Thyroid gland (tissue), 4 donors: ENCODE data around the gene ELL.

ENCODE experiments used
- POLR2A ChIP-seq, 2 donors: fragments of 450-650 bp; IDR thresholded peaks; one replicate each; pipeline ENCODE4 v1.6.1; 2017; ENCODE audit warnings: antibody characterized with exemption in 2 of 2, mild to moderate bottlenecking in 2 of 2, moderate library complexity in 1 of 2
- TF ChIP-seq, protein P1 (sequence below), 6 experiments: fragments of 200-600 bp in 3 of 6; fragments of 450-650 bp in 3 of 6; sonication (generic) in 3 of 6; IDR thresholded peaks; one replicate each; pipeline ENCODE4 v1.5.1; 2016 to 2019; ENCODE audit warnings: antibody characterized with exemption in 6 of 6, mild to moderate bottlenecking in 2 of 6, inconsistent platforms in 1 of 6, moderate library complexity in 1 of 6

DNA sequence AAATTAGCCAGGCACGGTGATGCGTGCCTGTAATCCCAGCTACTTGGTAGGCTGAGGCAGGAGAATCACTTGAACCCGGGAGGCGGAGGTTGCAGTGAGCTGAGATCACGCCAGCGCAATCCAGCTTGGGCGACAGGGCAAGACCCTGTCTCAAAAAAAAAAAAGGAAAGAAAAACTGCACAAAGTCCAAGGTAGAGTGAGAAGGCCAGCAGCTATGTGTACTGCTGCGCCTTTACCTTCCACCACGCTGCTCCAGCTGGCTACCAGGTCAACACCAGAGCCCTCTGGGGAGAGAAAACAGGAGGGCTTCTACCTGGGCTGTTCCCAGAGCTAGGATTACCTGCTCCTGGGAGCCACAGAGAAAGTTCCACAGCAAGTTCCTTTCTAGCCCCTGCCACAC, 3.2 kb downstream of the ELL start:
- TF ChIP-seq, protein P1, sequence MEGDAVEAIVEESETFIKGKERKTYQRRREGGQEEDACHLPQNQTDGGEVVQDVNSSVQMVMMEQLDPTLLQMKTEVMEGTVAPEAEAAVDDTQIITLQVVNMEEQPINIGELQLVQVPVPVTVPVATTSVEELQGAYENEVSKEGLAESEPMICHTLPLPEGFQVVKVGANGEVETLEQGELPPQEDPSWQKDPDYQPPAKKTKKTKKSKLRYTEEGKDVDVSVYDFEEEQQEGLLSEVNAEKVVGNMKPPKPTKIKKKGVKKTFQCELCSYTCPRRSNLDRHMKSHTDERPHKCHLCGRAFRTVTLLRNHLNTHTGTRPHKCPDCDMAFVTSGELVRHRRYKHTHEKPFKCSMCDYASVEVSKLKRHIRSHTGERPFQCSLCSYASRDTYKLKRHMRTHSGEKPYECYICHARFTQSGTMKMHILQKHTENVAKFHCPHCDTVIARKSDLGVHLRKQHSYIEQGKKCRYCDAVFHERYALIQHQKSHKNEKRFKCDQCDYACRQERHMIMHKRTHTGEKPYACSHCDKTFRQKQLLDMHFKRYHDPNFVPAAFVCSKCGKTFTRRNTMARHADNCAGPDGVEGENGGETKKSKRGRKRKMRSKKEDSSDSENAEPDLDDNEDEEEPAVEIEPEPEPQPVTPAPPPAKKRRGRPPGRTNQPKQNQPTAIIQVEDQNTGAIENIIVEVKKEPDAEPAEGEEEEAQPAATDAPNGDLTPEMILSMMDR (IDR thresholded peaks at IDR 0.05): no peak
- TF ChIP-seq POLR2A (IDR thresholded peaks at IDR 0.05): no peak
